Heart right ventricle (tissue), 16 donors: ENCODE results near the gene PRELP. TPM values are rescaled to one million over a fixed set of nuclear protein-coding genes. Genes with fewer than 3 reads are reported as not detected.
A peak's percentile ranks its signal among the peaks of the same experiment; 100 is the strongest.

Source experiments
- ATAC-seq, 8 donors: fragments of 200-7000 bp; cut with Tn5 transposase; one replicate each; pipeline ENCODE4 v1.9.1; 2020; ENCODE audit warnings: mild to moderate bottlenecking in 8 of 8, moderate library complexity in 8 of 8, moderate number of reproducible peaks in 1 of 8
- DNase-seq, 2 donors: peaks; one replicate each; pipeline ENCODE4 v3.0.0-alpha.2; 2020
- H3K27ac ChIP-seq, 10 donors: fragments of 200-600 bp; sonication (generic) in 2 of 10; one replicate each; pipeline versions ENCODE4 v1.5.0 to v1.8.0; 2020 to 2022; ENCODE audit warnings: mild to moderate bottlenecking in 3 of 10
- H3K27me3 ChIP-seq, 7 donors: fragments of 200-600 bp; one replicate each; pipeline ENCODE4 v1.8.0; 2021 to 2022; ENCODE audit warnings: mild to moderate bottlenecking in 2 of 7
- H3K36me3 ChIP-seq, 9 donors: fragments of 200-600 bp; sonication (generic) in 1 of 9; one replicate each; pipeline versions ENCODE4 v1.5.0 to v1.8.0; 2020 to 2022; ENCODE audit warnings: mild to moderate bottlenecking in 2 of 9
- H3K4me1 ChIP-seq, 9 donors: fragments of 200-600 bp; sonication (generic) in 1 of 9; one replicate each; pipeline versions ENCODE4 v1.5.0 to v1.8.0; 2020 to 2022; ENCODE audit warnings: mild to moderate bottlenecking in 4 of 9
- H3K4me3 ChIP-seq, 10 donors: fragments of 200-600 bp; sonication (generic) in 2 of 10; one replicate each; pipeline versions ENCODE4 v1.5.0 to v1.8.0; 2020 to 2022; ENCODE audit warnings: mild to moderate bottlenecking in 7 of 10, moderate library complexity in 2 of 10
- H3K9me3 ChIP-seq, 11 donors: fragments of 200-600 bp in 10 of 11; sonication (generic) in 2 of 11; one replicate each; pipeline versions ENCODE4 v1.5.0 to v1.8.0; 2013 to 2022; ENCODE audit warnings: mild to moderate bottlenecking in 2 of 11, control low read depth in 1 of 11, moderate library complexity in 1 of 11
- CTCF ChIP-seq, 9 donors: fragments of 200-600 bp; sonication (generic) in 2 of 9; IDR thresholded peaks; one replicate each; pipeline versions ENCODE4 v1.5.0 to v1.8.0; 2021 to 2022; ENCODE audit warnings: antibody characterized with exemption in 9 of 9, mild to moderate bottlenecking in 5 of 9, moderate library complexity in 1 of 9
- WGBS, 2 donors: extraction: QIAGEN DNeasy Blood & Tissue Kit; methylation state at CpG; one replicate each; pipeline ENCODE4 v1.1.7; 2013; ENCODE audit warnings: inconsistent platforms in 1 of 2; 5-methylcytosine and 5-hydroxymethylcytosine counted together
- intact Hi-C, 10 donors: fragments of 100-400 bp; cut with DNase I; formaldehyde crosslinking; loops; one replicate each; pipeline versions ENCODE4 v1.11.1 to v1.14.2; 2022
- polyA plus RNA-seq, 2 donors: library from polyadenylated mRNA; stranded (reverse); fragments of 200-250 nt; gene quantifications; one replicate each; pipeline ENCODE4 v1.2.3, GENCODE V29; 2013
- total RNA-seq, 10 donors: library from RNA; stranded (reverse); fragmentation: NEBNext Ultra II Directional in 3 of 10; extraction: Animal tissue kit (Norgen Biotek cat#: 25700) in 3 of 10; gene quantifications; one replicate each; pipeline versions ENCODE4 v1.2.1 to v1.2.4, GENCODE V29; 2021 to 2023
- donor health status: Arrhythmogenic right ventricular cardiomyopathy.
- donor health status: ischemic (EF 13 %, LVEDD 7.1; RV severe dilation, severe dysfunction).
- donor health status: healthy with polysubstance abuse.
- donor health status: DM: no; HTN: yes; CAD: no.
- donor health status: DM: no; HTN: no; CAD: no.
- donor health status: ischemic (EF 25% LVEDD 6.9; RV normal size, moderate dysfunction).
- donor health status: ischemic (EF 25% LVEDD 5.7; RV mildly dilated, moderate dysfunction).
- donor health status: healthy.
- donor health status: DM: yes; HTN: yes; CAD: no.
- donor health status: Ischemic cardiomyopathy.
- donor health status: ischemic (EF 35%, LVEDD 5.7; RV mildly dilated, moderate dysfunction).
- donor health status: nonischemic (EF 11% LVEDD 7.7; RV severe dilation, severe dysfunction).
- donor health status: DM: yes; HTN: yes; CAD: no.
- donor health status: PGD.
- donor health status: ischemic (EF 29% LVEDD 5.4; RV normal size, mild dysfunction).
- donor health status: nonischemic (EF 23%, LVEDD 6.1; RV moderate dilation, normal function).

Gene PRELP
- total and polyA plus RNA-seq, 12 donors = 3.3 to 37.1 (median 14.9) TPM

DNA sequence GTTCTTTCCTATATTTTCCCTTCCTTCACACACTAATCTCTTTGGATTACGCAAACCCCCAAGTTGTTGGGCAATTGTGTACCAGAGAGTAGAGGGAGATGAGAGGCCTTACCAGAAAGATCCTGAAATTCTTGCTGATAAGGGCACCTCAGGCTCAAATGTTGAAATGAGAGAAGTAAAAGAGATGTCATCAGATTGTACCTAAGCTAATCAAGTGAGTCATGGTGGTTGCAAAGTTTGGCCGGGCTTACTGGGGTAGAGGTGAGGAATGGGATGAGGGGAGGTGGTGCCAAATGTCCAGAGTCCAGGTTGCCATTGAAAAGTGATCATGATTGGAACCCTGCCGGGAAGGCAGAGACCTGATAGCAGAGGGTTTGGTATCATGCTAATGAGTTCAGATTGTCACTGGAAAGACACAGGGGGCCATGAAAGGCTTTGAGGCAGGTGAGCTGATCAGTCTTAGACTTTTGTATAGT, 61.4 kb downstream of the PRELP start:
- WGBS, 2 donors = 80 to 86% methylated on average over 3 of the region's 3 CpGs
- ATAC-seq (peak in 2 of 8 donors; percentile 31 to 63), DNase-seq (no peak)
- no peaks in the 10 kb centered on the region for H3K9me3 ChIP-seq
- no peak overlapping the region for H3K4me3 ChIP-seq
- peak overlapping the region in 1 of 10 donors; percentile 47 for H3K27ac ChIP-seq
- no peak for TF ChIP-seq CTCF (IDR thresholded peaks at IDR 0.05)
- intact Hi-C loops = no loop called here
- no peaks in the 10 kb centered on the region for H3K27me3 ChIP-seq
- H3K4me1 ChIP-seq = peaks cover 0 to 33% (median 22%) of the 10 kb centered on the region in 9 donors
- H3K36me3 ChIP-seq = no peaks in the 10 kb centered on the region

DNA sequence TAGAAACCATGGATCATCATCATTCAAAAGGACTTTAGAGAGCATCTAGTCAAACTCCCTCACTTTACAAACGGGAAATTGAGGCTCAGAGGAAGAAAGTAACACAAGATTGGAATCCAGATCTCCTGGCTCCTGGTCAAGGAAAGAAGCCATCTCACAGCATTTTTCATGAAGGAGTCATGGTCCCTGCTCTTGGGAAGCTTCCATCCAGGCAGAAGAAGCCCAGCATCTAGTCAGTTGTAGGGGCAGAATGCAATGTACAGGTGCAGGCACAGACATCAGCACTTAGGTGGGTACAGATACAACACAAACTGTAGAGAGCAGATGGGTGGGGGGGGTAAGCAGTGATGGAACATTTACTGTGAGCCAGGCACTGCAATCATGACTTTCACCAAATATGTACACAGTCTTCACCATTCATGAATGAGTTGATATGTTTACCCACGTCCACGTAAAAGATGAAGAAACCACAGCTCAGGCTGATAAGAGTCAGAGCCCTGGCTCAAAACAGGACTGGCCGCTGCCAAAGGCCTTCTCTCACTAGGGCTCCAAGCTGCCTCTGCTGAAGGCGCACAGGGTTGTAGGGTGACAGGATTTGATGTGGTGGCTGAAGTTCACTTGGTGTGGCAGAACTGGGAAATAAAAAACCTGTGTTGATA, 62.3 kb downstream of the PRELP start:
- H3K27me3 ChIP-seq = no peaks in the 10 kb centered on the region
- peak overlapping the region in 5 of 10 donors; percentile 0 to 63 (median 47) for H3K27ac ChIP-seq
- peak in 6 of 8 donors; percentile 34 to 72 (median 42) for ATAC-seq
- no peak for TF ChIP-seq CTCF (IDR thresholded peaks at IDR 0.05)
- H3K36me3 ChIP-seq = no peaks in the 10 kb centered on the region
- H3K4me1 ChIP-seq = peaks cover 0 to 33% (median 22%) of the 10 kb centered on the region in 9 donors
- H3K9me3 ChIP-seq = no peaks in the 10 kb centered on the region
- DNase-seq = no peak
- whole genome bisulfite sequencing, 2 donors = 65 to 70% methylated on average over 5 of the region's 5 CpGs
- intact Hi-C loops = no loop called here
- H3K4me3 ChIP-seq = no peak overlapping the region

DNA sequence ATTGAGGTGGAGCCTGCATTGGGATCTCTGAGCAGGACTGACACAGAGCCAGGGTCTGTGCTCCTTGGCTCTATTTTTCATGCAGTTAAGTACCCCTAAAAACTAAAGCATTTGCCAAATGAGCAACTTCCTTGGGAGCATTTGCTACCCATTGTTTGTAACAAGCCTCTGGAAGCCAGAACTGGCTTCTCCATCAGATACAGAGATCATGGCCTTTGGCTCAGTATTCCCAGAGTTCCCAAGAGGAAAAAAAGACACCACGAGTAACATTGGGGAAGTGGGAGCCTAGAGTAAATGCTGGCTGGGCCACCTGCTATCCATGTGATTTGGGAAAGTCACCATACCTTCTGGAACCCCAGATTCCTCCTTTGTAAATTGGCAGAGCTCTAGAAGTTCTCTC, 63.1 kb downstream of the PRELP start:
- Histone ChIP-seq H3K4me3 (no peak overlapping the region), H3K9me3 (no peaks in the 10 kb centered on the region), H3K36me3 (no peaks in the 10 kb centered on the region), H3K27ac (peak overlapping the region in 5 of 10 donors; percentile 0 to 63 (median 25)), H3K27me3 (no peaks in the 10 kb centered on the region), H3K4me1 (peaks cover 0 to 33% (median 22%) of the 10 kb centered on the region in 9 donors)
- DNase-seq (no peak), ATAC-seq (peak in 6 of 8 donors; percentile 40 to 73 (median 70))
- intact Hi-C loops = no loop called here
- TF ChIP-seq CTCF (IDR thresholded peaks at IDR 0.05) = no peak
- 40 to 48% methylated on average over 1 of the region's 1 CpG for WGBS, 2 donors

- intact Hi-C loops = no loop called here
- peak in 1 of 8 donors; percentile 25 for ATAC-seq
- WGBS, 2 donors = 92 to 95% methylated on average over 5 of the region's 5 CpGs
Observed at GRCh38 chr1:203539831-203540546, 64.4 kb downstream of the PRELP start.

More at GRCh38 chr1:203539831-203540546, 64.4 kb downstream of the PRELP start:
- H3K4me3 ChIP-seq = no peak overlapping the region
- H3K36me3 ChIP-seq = no peaks in the 10 kb centered on the region
- H3K4me1 ChIP-seq = peaks cover 0 to 30% (median 18%) of the 10 kb centered on the region in 9 donors
- no peak overlapping the region for H3K27ac ChIP-seq
- no peaks in the 10 kb centered on the region for H3K27me3 ChIP-seq
- DNase-seq = no peak
- no peaks in the 10 kb centered on the region for H3K9me3 ChIP-seq
- TF ChIP-seq CTCF (IDR thresholded peaks at IDR 0.05) = no peak

Other genes starting within 250 kb of the PRELP start
- gene CHIT1, start 246.1 kb upstream of the PRELP start, total RNA-seq = 1 to 10 TPM in 1 of 10 donors, under 1 TPM in 5, not detected in 4; 0.05 to 1.3 (median 0.28) TPM
- gene CHIT1, start 246.1 kb upstream of the PRELP start, polyA plus RNA-seq = not detected
- 100 to 1,000 TPM in 3 of 10 donors, 10 to 100 TPM in 7; 26.4 to 349 (median 58.9) TPM for gene BTG2, start 170.3 kb upstream of the PRELP start, total RNA-seq
- gene BTG2, start 170.3 kb upstream of the PRELP start, polyA plus RNA-seq = 10 to 100 TPM; 28.3 to 49.6 TPM
- 10 to 100 TPM in 5 of 10 donors, 1 to 10 TPM in 5; 7.0 to 20.5 (median 10.7) TPM for gene FMOD, start 124.7 kb upstream of the PRELP start, total RNA-seq
- 10 to 100 TPM in 1 of 2 donors, 1 to 10 TPM in 1; 4.5 to 11.2 TPM for gene FMOD, start 124.7 kb upstream of the PRELP start, polyA plus RNA-seq
- not detected for gene OPTC, start 18.3 kb downstream of the PRELP start, total RNA-seq
- gene OPTC, start 18.3 kb downstream of the PRELP start, polyA plus RNA-seq = not detected
- 100 to 1,000 TPM in 8 of 10 donors, 10 to 100 TPM in 2; 85.2 to 224 (median 125) TPM for gene ATP2B4, start 151.0 kb downstream of the PRELP start, total RNA-seq
- gene ATP2B4, start 151.0 kb downstream of the PRELP start, polyA plus RNA-seq = 10 to 100 TPM; 64.2 to 85.6 TPM